ENCODE results near the gene UNC45A.

DNA sequence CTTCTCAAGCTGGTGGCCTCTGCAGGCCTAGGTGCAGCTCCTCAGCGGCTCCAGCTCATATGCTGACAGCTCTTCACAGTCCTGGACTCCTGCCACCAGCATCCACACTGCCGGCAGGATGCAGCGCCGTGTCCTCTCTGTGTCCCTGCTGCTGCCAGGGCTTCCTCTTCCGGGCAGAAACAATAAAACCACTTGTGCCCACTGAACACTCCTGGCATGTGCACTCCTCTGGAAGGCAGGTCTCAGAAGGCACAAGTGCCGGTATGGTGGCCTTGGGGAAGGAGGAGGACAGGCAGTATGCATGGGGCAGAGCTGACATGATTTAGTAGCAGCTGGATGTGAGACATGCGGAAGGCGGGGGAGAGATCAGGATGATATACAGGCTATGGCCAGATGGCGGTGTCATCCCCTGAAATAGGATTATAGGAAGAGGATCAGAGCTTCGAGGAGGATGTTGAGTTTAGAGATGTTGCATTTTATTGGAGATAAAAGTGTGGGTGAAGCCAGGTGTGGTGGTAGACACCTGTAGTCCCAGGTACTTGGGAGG, 39.4 kb upstream of the UNC45A start:
- TF ChIP-seq, protein P1, sequence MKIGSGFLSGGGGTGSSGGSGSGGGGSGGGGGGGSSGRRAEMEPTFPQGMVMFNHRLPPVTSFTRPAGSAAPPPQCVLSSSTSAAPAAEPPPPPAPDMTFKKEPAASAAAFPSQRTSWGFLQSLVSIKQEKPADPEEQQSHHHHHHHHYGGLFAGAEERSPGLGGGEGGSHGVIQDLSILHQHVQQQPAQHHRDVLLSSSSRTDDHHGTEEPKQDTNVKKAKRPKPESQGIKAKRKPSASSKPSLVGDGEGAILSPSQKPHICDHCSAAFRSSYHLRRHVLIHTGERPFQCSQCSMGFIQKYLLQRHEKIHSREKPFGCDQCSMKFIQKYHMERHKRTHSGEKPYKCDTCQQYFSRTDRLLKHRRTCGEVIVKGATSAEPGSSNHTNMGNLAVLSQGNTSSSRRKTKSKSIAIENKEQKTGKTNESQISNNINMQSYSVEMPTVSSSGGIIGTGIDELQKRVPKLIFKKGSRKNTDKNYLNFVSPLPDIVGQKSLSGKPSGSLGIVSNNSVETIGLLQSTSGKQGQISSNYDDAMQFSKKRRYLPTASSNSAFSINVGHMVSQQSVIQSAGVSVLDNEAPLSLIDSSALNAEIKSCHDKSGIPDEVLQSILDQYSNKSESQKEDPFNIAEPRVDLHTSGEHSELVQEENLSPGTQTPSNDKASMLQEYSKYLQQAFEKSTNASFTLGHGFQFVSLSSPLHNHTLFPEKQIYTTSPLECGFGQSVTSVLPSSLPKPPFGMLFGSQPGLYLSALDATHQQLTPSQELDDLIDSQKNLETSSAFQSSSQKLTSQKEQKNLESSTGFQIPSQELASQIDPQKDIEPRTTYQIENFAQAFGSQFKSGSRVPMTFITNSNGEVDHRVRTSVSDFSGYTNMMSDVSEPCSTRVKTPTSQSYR (CRISPR knock-in tag; IDR thresholded peaks at IDR 0.05): no peak
- TF ChIP-seq FOXK1 (CRISPR knock-in tag; IDR thresholded peaks at IDR 0.05) (no peak), ZNF219 (CRISPR knock-in tag; IDR thresholded peaks at IDR 0.05; ENCODE audit: borderline replicate concordance) (no peak), SP1 (CRISPR knock-in tag; conservative IDR thresholded peaks at IDR 0.05) (no peak), ZBTB21 (CRISPR knock-in tag; IDR thresholded peaks at IDR 0.05; ENCODE audit: borderline replicate concordance) (no peak), SMAD4 (CRISPR knock-in tag; IDR thresholded peaks at IDR 0.05) (no peak), NR2C2 (CRISPR knock-in tag; IDR thresholded peaks at IDR 0.05) (no peak), CREB1 (CRISPR knock-in tag; IDR thresholded peaks at IDR 0.05) (no peak), JUN (CRISPR knock-in tag; IDR thresholded peaks at IDR 0.05) (no peak), IRF2 (CRISPR knock-in tag; IDR thresholded peaks at IDR 0.05; ENCODE audit: borderline replicate concordance, low read depth) (no peak)
- TF ChIP-seq, protein P2, sequence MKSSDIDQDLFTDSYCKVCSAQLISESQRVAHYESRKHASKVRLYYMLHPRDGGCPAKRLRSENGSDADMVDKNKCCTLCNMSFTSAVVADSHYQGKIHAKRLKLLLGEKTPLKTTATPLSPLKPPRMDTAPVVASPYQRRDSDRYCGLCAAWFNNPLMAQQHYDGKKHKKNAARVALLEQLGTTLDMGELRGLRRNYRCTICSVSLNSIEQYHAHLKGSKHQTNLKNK (CRISPR knock-in tag; IDR thresholded peaks at IDR 0.05): no peak
- TF ChIP-seq, protein P3, sequence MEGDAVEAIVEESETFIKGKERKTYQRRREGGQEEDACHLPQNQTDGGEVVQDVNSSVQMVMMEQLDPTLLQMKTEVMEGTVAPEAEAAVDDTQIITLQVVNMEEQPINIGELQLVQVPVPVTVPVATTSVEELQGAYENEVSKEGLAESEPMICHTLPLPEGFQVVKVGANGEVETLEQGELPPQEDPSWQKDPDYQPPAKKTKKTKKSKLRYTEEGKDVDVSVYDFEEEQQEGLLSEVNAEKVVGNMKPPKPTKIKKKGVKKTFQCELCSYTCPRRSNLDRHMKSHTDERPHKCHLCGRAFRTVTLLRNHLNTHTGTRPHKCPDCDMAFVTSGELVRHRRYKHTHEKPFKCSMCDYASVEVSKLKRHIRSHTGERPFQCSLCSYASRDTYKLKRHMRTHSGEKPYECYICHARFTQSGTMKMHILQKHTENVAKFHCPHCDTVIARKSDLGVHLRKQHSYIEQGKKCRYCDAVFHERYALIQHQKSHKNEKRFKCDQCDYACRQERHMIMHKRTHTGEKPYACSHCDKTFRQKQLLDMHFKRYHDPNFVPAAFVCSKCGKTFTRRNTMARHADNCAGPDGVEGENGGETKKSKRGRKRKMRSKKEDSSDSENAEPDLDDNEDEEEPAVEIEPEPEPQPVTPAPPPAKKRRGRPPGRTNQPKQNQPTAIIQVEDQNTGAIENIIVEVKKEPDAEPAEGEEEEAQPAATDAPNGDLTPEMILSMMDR (IDR thresholded peaks at IDR 0.05): no peak

Measured in WTC11 (cell line).